ENCODE data around the gene RNF220.

Gene RNF220

GRCh38 chr1:44596511-44596910, 191.5 kb downstream of the RNF220 start (continued):
- TF ChIP-seq CREB5 (CRISPR knock-in tag; IDR thresholded peaks at IDR 0.05; ENCODE audit: low read depth), result no peak
- no peak for TF ChIP-seq SNAI2 (CRISPR knock-in tag; IDR thresholded peaks at IDR 0.05)
- TF ChIP-seq CSDC2 (CRISPR knock-in tag; IDR thresholded peaks at IDR 0.05), result no peak
- TF ChIP-seq ZNF70 (CRISPR knock-in tag; IDR thresholded peaks at IDR 0.05), result no peak

- ATAC-seq, result no peak
- TF ChIP-seq TOX (CRISPR knock-in tag; IDR thresholded peaks at IDR 0.05; ENCODE audit: borderline replicate concordance) (no peak), GLIS3 (CRISPR knock-in tag; IDR thresholded peaks at IDR 0.05) (no peak), ZNF70 (CRISPR knock-in tag; IDR thresholded peaks at IDR 0.05) (no peak), POU6F1 (CRISPR knock-in tag; IDR thresholded peaks at IDR 0.05; ENCODE audit: borderline replicate concordance, low read depth) (no peak), BACH2 (CRISPR knock-in tag; IDR thresholded peaks at IDR 0.05; ENCODE audit: borderline replicate concordance) (no peak), OSR1 (CRISPR knock-in tag; IDR thresholded peaks at IDR 0.05) (no peak)
Measured at GRCh38 chr1:44598167-44598566, 193.1 kb downstream of the RNF220 start.

- ATAC-seq, result no peak; the same call in 2 of the 3 replicates
- TF ChIP-seq TCF4 (CRISPR knock-in tag; IDR thresholded peaks at IDR 0.05; ENCODE audit: borderline replicate concordance) (peak; percentile 54; the same call in 1 of the 2 replicates), RARB (CRISPR knock-in tag; IDR thresholded peaks at IDR 0.05) (no peak)
Measured at GRCh38 chr1:44602634-44603628, 197.9 kb downstream of the RNF220 start.

GRCh38 chr1:44603718-44604117, 198.7 kb downstream of the RNF220 start:
- ATAC-seq, result no peak; the same call in 2 of the 3 replicates
- TF ChIP-seq ARNTL (CRISPR knock-in tag; IDR thresholded peaks at IDR 0.05; ENCODE audit: borderline replicate concordance, low read depth), result no peak
- no peak for TF ChIP-seq ZNF8 (CRISPR knock-in tag; IDR thresholded peaks at IDR 0.05)
- TF ChIP-seq PATZ1 (CRISPR knock-in tag; IDR thresholded peaks at IDR 0.05; ENCODE audit: borderline replicate concordance), result no peak
- TF ChIP-seq ZNF565 (CRISPR knock-in tag; conservative IDR thresholded peaks at IDR 0.05; ENCODE audit: low read depth), result no peak
- no peak for TF ChIP-seq TSHZ2 (CRISPR knock-in tag; IDR thresholded peaks at IDR 0.05)
- TF ChIP-seq RARB (CRISPR knock-in tag; IDR thresholded peaks at IDR 0.05), result no peak
- no peak for TF ChIP-seq CSRNP3 (CRISPR knock-in tag; IDR thresholded peaks at IDR 0.05)
- no peak for TF ChIP-seq ESRRG (CRISPR knock-in tag; IDR thresholded peaks at IDR 0.05)
- no peak for TF ChIP-seq TOX (CRISPR knock-in tag; IDR thresholded peaks at IDR 0.05; ENCODE audit: borderline replicate concordance)
- TF ChIP-seq SNAI2 (CRISPR knock-in tag; IDR thresholded peaks at IDR 0.05), result no peak

All from SK-N-SH treated with all-trans-retinoic acid at 6 μM for 48 hours (cell line).